NCI-H345 (cell line): ENCODE measurements around the gene CSRNP3.
"Not testable (repeated sequence)": the region's sequence is repeated elsewhere in the genome, so short reads cannot be mapped to it uniquely, and the experiment has no call there.

ENCODE experiments used
- DNase-seq: peaks from one replicate; lab custom pipeline; 2025; lab: John Stamatoyannopoulos, UW

The CSRNP3 gene

GRCh38 chr2:165634855-165635254 lies 165.4 kb downstream of the CSRNP3 start:
- DNase-seq = peak; percentile 97

- DNase-seq = no peak
Observed at GRCh38 chr2:165635532-165635931, 166.0 kb downstream of the CSRNP3 start.

DNA sequence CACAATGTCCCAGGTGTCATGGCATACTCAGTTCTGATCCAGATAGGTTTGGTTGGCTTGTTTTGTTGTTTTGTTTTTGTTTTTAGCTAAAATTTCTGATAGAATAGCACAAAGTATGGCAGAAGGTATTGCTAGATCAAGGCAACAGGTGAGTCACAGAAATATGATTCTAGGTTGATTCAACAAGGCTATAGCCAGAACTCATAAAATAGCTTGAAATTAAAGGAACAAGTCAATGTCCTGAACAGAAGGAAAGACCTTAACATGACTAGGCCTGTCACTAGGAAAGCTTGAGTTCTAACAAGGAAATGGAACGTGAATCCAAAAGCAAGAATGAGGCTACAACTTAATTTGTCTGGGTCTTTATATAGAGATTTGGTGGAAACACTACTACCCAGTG lies 167.5 kb downstream of the CSRNP3 start:
- DNase-seq = no peak

GRCh38 chr2:165637396-165637795 lies 167.9 kb downstream of the CSRNP3 start:
- no peak for DNase-seq

DNA sequence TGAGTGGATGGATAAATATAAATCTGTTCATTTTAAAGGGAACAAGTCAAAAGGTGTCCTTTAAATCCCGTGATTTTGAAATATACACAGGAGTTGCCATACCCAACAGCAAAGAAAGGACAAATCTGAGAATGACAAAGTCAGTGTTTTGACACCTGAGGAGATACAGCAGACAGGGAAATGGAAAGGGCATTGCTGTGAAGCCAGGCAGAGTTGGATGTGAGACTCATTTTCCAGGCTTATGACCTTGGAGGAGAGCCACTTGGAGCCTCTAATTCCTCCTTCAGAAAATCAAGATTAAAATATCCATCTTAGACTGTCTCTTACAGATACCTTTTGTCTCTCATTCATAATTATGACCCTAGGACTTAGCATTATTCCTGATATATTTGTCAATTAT lies 170.0 kb downstream of the CSRNP3 start:
- DNase-seq = no peak

GRCh38 chr2:165640247-165640929 lies 170.9 kb downstream of the CSRNP3 start:
- no peak for DNase-seq

DNA sequence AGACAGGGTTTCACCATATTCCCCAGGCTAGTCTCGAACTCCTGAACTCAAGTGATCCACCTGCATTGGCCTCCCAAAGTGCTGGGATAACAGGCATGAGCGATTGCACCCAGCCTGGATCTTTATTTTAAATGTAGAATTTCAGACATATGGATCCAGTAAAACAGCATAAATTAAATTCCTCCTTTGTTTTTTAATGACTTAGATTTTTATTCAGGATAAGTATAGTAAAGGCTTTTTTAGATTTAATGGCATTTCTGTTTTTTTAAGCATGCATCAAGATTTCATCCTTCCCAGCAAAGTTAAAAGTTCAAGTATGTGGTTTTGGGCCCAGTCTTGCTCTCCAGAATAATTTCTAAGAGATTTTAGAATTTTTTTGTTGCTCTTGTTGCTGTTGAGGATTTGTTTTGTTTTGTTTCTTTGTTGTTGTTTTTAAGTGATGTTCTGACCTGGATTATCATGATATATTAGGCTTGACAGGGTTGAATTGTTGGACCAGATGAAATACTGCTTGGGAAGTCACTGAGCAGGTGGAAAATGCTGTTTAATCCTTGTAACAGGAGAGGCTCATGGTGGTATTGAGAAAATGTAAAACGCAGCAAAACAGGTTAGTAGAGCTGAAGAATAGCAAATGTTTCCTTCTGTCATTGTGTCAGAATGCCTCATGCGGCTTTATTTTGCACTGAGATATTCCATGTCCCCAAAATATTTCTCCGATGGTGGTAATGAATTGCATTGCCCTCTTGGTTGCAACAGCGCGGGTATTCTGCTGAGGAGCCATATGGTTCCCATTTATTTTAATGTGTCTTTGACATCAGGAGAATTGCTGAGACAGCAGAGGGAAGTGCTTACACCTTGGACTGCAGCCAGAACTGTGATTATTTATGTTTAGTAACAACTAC lies 176.7 kb downstream of the CSRNP3 start:
- peak; percentile 31 for DNase-seq

DNA sequence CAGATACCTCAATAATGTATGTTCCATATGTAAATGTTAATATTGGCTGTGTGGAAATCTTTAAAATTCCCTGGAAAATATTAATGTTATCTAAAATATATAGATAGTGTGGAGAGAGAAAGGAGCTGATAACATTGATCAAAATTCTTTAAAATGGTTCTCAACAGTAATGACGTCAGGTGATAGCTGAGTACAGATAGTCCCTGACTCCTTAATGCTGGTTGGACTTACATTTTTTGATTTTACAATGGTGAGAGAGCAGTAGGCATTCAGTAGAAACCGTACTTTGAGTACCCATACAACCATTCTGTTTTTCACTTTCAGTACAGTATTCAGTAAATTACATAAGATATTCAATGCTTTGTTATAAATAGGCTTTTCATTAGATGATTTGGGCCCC lies 177.9 kb downstream of the CSRNP3 start:
- DNase-seq = no peak

DNA sequence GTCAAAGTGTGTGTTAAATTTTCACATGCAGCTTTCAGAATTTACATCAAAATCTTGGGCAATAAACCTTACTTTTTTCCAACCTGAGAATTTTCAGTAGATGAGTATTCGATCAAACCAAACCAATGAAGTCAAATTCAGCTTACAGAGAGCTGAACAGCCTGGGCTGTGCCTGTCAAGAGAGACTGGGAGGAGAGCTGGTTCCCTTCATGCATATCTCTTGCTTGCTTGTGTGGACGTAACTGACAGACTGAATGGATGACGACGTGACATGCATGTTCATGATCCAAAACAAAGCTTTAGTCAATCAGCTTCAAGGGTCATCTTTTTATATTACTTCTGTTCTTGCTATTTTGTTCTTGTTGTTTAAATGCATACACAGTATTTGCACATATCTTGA lies 179.3 kb downstream of the CSRNP3 start:
- peak; percentile 49 for DNase-seq

DNA sequence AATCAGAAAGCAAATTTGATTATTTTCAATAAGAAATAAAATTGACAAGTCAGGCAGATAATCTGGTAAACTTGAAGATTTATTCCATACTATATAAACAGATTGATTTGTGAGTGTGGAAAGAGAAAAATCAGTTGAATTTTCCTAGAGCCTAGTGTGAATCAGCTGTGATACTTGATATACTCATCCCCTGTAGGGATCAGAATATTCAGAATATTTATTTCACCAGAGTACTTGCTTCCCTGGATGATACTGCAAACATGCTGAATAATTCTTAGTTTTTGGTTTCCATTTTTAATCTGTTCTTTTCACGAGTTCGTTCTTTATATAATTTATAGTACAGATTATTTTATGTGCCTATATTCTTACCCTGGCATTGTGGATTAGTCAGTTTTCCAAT lies 181.7 kb downstream of the CSRNP3 start:
- DNase-seq = no peak

DNA sequence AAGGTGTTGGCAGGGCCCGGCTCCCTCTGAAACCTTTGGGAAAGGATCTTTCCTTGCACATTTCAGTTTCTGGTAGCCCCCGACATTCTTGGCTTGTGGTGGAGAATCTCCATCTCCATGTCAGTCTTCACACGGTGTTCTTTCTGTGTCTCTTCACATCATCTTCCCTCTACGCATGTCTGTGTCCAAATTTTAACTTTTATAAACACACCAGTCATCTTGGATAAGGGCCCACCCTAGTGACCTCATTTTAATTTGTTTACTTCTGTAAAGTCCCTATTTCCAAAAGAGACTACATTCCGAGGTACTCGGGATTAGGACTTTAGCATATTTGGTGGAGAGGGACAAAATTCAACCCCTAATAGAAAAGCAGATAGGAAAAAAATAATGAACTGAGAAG lies 186.2 kb downstream of the CSRNP3 start:
- DNase-seq = no peak

GRCh38 chr2:165660361-165660760 lies 190.9 kb downstream of the CSRNP3 start:
- no peak for DNase-seq

DNA sequence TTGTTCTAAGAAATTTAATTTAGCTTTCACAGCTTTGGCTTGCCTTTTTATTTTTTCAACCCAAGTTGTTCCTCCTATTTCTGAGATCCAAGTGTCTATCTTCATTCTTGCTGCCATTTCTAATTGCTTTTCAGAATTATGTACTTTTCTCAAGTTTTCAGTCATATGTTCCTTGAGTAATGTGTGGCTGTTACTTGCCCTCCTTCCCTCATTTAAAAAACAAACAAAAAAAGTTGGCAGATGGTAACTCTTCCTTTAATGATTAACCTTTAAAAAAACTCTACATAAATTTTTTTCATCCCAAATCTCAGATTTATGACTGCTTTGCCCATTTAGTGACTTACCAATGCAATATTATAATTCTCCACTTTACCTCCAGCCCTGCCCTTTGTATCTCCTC lies 193.2 kb downstream of the CSRNP3 start:
- DNase-seq = no peak

DNA sequence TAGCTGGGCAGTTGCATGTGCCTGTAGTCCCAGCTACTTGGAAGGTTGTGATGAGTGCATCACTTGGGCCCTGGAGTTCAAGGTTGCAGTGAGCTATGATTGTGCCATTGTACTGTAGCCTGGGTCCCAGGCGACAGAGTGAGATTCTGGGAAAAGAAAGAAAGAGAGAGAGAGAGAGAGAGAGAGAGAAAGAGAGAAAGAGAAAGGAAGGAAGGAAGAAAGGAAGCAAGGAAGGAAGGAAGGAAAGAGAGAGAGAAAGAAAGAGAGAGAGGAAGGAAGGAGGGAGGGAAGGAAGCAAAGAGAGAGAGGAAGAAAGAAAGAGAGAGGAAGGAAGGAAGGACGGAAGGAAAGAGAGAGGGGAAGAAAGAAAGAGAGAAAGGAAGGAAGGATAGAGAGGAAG lies 196.1 kb downstream of the CSRNP3 start:
- no peak for DNase-seq

GRCh38 chr2:165666073-165666472 lies 196.6 kb downstream of the CSRNP3 start:
- DNase-seq = not testable (repeated sequence)

GRCh38 chr2:165666605-165667004 lies 197.1 kb downstream of the CSRNP3 start:
- DNase-seq = no peak

GRCh38 chr2:165667375-165667774 lies 197.9 kb downstream of the CSRNP3 start:
- DNase-seq = no peak

- DNase-seq = no peak
Observed at GRCh38 chr2:165674780-165675179, 205.3 kb downstream of the CSRNP3 start.

GRCh38 chr2:165675551-165675968 lies 206.1 kb downstream of the CSRNP3 start:
- DNase-seq = no peak

GRCh38 chr2:165678882-165679281 lies 209.4 kb downstream of the CSRNP3 start:
- no peak for DNase-seq

GRCh38 chr2:165679621-165680020 lies 210.1 kb downstream of the CSRNP3 start:
- DNase-seq = no peak

- peak; percentile 78 for DNase-seq
Observed at GRCh38 chr2:165681841-165682240, 212.3 kb downstream of the CSRNP3 start.

DNA sequence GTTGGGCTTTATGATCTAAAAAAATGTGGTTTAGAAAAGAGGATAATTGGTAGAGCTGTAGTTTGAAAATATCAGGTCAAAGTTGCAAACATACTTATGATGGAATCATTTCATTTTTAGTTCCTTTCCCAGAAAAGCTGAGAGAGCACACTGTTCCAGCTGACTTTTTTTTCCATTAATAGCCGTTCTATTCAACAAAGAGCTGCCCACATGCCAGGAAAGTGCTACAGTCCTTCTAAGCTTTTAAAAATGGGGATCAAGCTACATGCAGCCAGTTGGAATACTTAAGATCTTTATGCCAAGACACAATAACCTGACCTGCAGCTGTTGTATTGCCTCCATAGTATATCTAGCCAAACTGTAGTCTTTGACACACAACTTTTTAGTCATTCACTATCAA lies 213.0 kb downstream of the CSRNP3 start:
- no peak for DNase-seq
